Measurements from ENCODE around the gene RSPH1.

RSPH1 gene

DNA sequence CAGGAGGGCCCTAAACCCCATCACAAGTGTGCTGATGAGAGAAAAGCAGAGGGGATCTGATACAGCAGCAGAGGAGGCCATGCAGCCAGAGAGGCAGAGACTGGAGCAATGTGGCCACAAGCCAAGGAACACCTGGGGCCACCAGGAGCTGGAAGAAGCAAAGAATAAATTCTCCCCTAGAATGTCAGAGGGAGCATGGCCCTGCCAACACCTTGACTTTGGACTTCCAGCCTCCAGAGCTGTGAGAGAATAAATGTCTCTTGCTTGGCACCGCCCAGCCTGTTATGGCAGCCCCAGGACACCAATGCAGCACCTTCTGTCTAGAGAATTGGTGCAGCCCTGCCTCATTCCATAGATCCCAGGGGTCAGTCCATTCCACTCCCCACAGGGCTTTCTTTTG is 67.0 kb downstream of the RSPH1 start:
- TF ChIP-seq OSR1 (CRISPR knock-in tag; IDR thresholded peaks at IDR 0.05), result no peak
- TF ChIP-seq ZNF565 (CRISPR knock-in tag; conservative IDR thresholded peaks at IDR 0.05; ENCODE audit: low read depth), result no peak
- TF ChIP-seq POU6F1 (CRISPR knock-in tag; IDR thresholded peaks at IDR 0.05; ENCODE audit: borderline replicate concordance, low read depth), result no peak
- no peak for TF ChIP-seq ARNTL (CRISPR knock-in tag; IDR thresholded peaks at IDR 0.05; ENCODE audit: borderline replicate concordance, low read depth)
- TF ChIP-seq ZNF8 (CRISPR knock-in tag; IDR thresholded peaks at IDR 0.05), result no peak
- no peak for TF ChIP-seq ZFP3 (CRISPR knock-in tag; IDR thresholded peaks at IDR 0.05)
- no peak for TF ChIP-seq ZFP30 (CRISPR knock-in tag; IDR thresholded peaks at IDR 0.05)
- TF ChIP-seq TOX (CRISPR knock-in tag; IDR thresholded peaks at IDR 0.05; ENCODE audit: borderline replicate concordance), result no peak
- no peak for TF ChIP-seq PPARA (CRISPR knock-in tag; IDR thresholded peaks at IDR 0.05; ENCODE audit: borderline replicate concordance)
- TF ChIP-seq RARB (CRISPR knock-in tag; IDR thresholded peaks at IDR 0.05), result no peak
- TF ChIP-seq ESRRG (CRISPR knock-in tag; IDR thresholded peaks at IDR 0.05), result no peak
- TF ChIP-seq ZNF70 (CRISPR knock-in tag; IDR thresholded peaks at IDR 0.05), result no peak
- TF ChIP-seq ISL1 (CRISPR knock-in tag; IDR thresholded peaks at IDR 0.05), result no peak
- TF ChIP-seq CREB5 (CRISPR knock-in tag; IDR thresholded peaks at IDR 0.05; ENCODE audit: low read depth), result no peak
- no peak for TF ChIP-seq SNAI2 (CRISPR knock-in tag; IDR thresholded peaks at IDR 0.05)
- no peak for TF ChIP-seq CSDC2 (CRISPR knock-in tag; IDR thresholded peaks at IDR 0.05)
- TF ChIP-seq BACH2 (CRISPR knock-in tag; IDR thresholded peaks at IDR 0.05; ENCODE audit: borderline replicate concordance), result no peak
- TF ChIP-seq GLIS3 (CRISPR knock-in tag; IDR thresholded peaks at IDR 0.05), result no peak
- TF ChIP-seq, protein P1, sequence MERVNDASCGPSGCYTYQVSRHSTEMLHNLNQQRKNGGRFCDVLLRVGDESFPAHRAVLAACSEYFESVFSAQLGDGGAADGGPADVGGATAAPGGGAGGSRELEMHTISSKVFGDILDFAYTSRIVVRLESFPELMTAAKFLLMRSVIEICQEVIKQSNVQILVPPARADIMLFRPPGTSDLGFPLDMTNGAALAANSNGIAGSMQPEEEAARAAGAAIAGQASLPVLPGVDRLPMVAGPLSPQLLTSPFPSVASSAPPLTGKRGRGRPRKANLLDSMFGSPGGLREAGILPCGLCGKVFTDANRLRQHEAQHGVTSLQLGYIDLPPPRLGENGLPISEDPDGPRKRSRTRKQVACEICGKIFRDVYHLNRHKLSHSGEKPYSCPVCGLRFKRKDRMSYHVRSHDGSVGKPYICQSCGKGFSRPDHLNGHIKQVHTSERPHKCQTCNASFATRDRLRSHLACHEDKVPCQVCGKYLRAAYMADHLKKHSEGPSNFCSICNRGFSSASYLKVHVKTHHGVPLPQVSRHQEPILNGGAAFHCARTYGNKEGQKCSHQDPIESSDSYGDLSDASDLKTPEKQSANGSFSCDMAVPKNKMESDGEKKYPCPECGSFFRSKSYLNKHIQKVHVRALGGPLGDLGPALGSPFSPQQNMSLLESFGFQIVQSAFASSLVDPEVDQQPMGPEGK (CRISPR knock-in tag; IDR thresholded peaks at IDR 0.05; ENCODE audit: borderline replicate concordance), result no peak
- TF ChIP-seq CSRNP3 (CRISPR knock-in tag; IDR thresholded peaks at IDR 0.05), result no peak
- no peak for ATAC-seq

DNA sequence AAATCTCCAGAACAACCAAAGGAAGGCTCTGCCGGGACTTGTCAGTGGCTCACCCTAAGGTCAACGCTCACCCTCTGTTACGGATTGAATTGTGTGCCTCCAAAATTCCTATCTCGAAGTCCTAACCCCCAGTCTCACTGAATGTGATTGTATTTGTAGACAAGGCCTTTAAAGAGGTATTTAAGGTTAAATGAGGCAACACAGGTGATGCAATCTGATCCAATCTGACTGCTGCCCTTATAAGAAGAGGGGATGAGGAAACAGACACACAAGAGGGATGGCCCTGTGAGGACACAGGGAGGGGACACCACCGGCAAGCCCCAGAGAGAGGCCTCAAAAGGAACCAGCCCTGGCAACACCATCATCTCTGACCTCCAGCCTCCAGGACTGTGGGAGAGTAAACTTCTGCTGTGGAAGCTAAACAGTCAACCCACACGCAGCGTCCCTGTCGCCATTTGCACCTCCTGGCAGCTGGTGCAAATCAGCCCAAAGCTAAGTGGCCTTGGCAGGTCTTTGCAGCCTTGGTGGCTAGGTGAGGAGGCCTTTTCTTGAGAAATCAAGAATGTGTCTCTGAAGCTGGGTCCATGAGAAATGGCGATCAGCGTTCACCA is 68.1 kb downstream of the RSPH1 start:
- no peak for ATAC-seq
- no peak for TF ChIP-seq ZNF70 (CRISPR knock-in tag; IDR thresholded peaks at IDR 0.05)
- no peak for TF ChIP-seq ZFP30 (CRISPR knock-in tag; IDR thresholded peaks at IDR 0.05)
- no peak for TF ChIP-seq TSHZ2 (CRISPR knock-in tag; IDR thresholded peaks at IDR 0.05)
- no peak for TF ChIP-seq ESRRG (CRISPR knock-in tag; IDR thresholded peaks at IDR 0.05)
- no peak for TF ChIP-seq OSR1 (CRISPR knock-in tag; IDR thresholded peaks at IDR 0.05)
- no peak for TF ChIP-seq ARNTL (CRISPR knock-in tag; IDR thresholded peaks at IDR 0.05; ENCODE audit: borderline replicate concordance, low read depth)
- TF ChIP-seq, protein P1 (CRISPR knock-in tag; IDR thresholded peaks at IDR 0.05; ENCODE audit: borderline replicate concordance), result no peak
- TF ChIP-seq CREB5 (CRISPR knock-in tag; IDR thresholded peaks at IDR 0.05; ENCODE audit: low read depth), result no peak
